ENCODE data around the gene RNF141. TPM values are rescaled to one million over a fixed set of nuclear protein-coding genes. Genes with fewer than 3 reads are reported as not detected.

The RNF141 gene
- polyA plus RNA-seq, 1 donor from 2014 or later = 79.2 TPM

GRCh38 chr11:10480760-10481159, 60.2 kb downstream of the RNF141 start:
- no peak overlapping the region for H3K4me3 ChIP-seq (ENCODE audit: low read length)
- no peaks in the 10 kb centered on the region for H3K27me3 ChIP-seq (ENCODE audit: insufficient read depth, low read depth, low read length)
- H3K9ac ChIP-seq (ENCODE audit: low read length) = no peak overlapping the region
- H3K79me2 ChIP-seq (replicated peaks; ENCODE audit: insufficient read depth, low read length) = no peaks in the 10 kb centered on the region
- H3K27ac ChIP-seq (ENCODE audit: low read length) = no peak overlapping the region
- no peak for TF ChIP-seq EP300 (conservative IDR thresholded peaks at IDR 0.05; ENCODE audit: poor library complexity, severe bottlenecking)
- TF ChIP-seq RAD21 (conservative IDR thresholded peaks at IDR 0.05) = no peak
- no peak for TF ChIP-seq MXI1 (conservative IDR thresholded peaks at IDR 0.05; ENCODE audit: poor library complexity, severe bottlenecking)
- TF ChIP-seq TAF1 (IDR thresholded peaks at IDR 0.05; ENCODE audit: low read depth) = no peak
- H3K36me3 ChIP-seq (ENCODE audit: insufficient read depth, low read length) = no peaks in the 10 kb centered on the region
- H3K4me2 ChIP-seq (ENCODE audit: low read length) = no peak overlapping the region
- H3F3A ChIP-seq (ENCODE audit: insufficient read depth, low read length, poor library complexity, severe bottlenecking) = no peaks in the 10 kb centered on the region
- no peaks in the 10 kb centered on the region for H3K9me2 ChIP-seq (ENCODE audit: insufficient read depth, low read length)
- no peaks in the 10 kb centered on the region for H3K9me3 ChIP-seq (ENCODE audit: low read length)
- no peaks in the 10 kb centered on the region for H4K20me1 ChIP-seq (ENCODE audit: insufficient read depth)
- H2AFZ ChIP-seq (ENCODE audit: low read depth, low read length) = no peak overlapping the region

GRCh38 chr11:10480026-10480425, 61.0 kb downstream of the RNF141 start:
- H3F3A ChIP-seq (ENCODE audit: insufficient read depth, low read length, poor library complexity, severe bottlenecking) = no peaks in the 10 kb centered on the region
- H2AFZ ChIP-seq (ENCODE audit: low read depth, low read length) = no peak overlapping the region
- H3K9ac ChIP-seq (ENCODE audit: low read length) = no peak overlapping the region
- no peaks in the 10 kb centered on the region for H3K79me2 ChIP-seq (replicated peaks; ENCODE audit: insufficient read depth, low read length)
- no peaks in the 10 kb centered on the region for H3K9me2 ChIP-seq (ENCODE audit: insufficient read depth, low read length)
- H3K4me3 ChIP-seq (ENCODE audit: low read length) = no peak overlapping the region
- no peaks in the 10 kb centered on the region for H3K36me3 ChIP-seq (ENCODE audit: insufficient read depth, low read length)
- no peaks in the 10 kb centered on the region for H3K9me3 ChIP-seq (ENCODE audit: low read length)
- no peak overlapping the region for H3K27ac ChIP-seq (ENCODE audit: low read length)
- no peaks in the 10 kb centered on the region for H4K20me1 ChIP-seq (ENCODE audit: insufficient read depth)
- no peak overlapping the region for H3K4me2 ChIP-seq (ENCODE audit: low read length)
- H3K27me3 ChIP-seq (ENCODE audit: insufficient read depth, low read depth, low read length) = no peaks in the 10 kb centered on the region
- TF ChIP-seq REST (IDR thresholded peaks at IDR 0.05; ENCODE audit: borderline replicate concordance) (no peak), EP300 (conservative IDR thresholded peaks at IDR 0.05; ENCODE audit: poor library complexity, severe bottlenecking) (no peak), EZH2 (IDR thresholded peaks at IDR 0.05; ENCODE audit: borderline replicate concordance, insufficient read depth, low read length, poor library complexity, severe bottlenecking) (no peak), RAD21 (conservative IDR thresholded peaks at IDR 0.05) (no peak), MXI1 (conservative IDR thresholded peaks at IDR 0.05; ENCODE audit: poor library complexity, severe bottlenecking) (no peak), SMC3 (conservative IDR thresholded peaks at IDR 0.05; ENCODE audit: poor library complexity) (no peak), CTCF (IDR thresholded peaks at IDR 0.05; ENCODE audit: poor library complexity, severe bottlenecking) (no peak), POLR2AphosphoS5 (IDR thresholded peaks at IDR 0.05) (no peak), TAF1 (IDR thresholded peaks at IDR 0.05; ENCODE audit: low read depth) (no peak)

Data from neural cell (in vitro differentiated cells).